Astrocyte of the spinal cord (primary cell): ENCODE results near the gene METRNL.
"Not testable (repeated sequence)": the region's sequence is repeated elsewhere in the genome, so short reads cannot be mapped to it uniquely, and the experiment has no call there.

Source experiments
- DNase-seq: peaks from one replicate; pipeline ENCODE4 v3.0.0; 2011; ENCODE audit warnings: low read depth, low spot score
- H3K4me3 ChIP-seq: 2 replicates; pipeline ENCODE4 v1.5.1; 2011; ENCODE audit warnings: low read depth, mild to moderate bottlenecking, low read length, moderate library complexity
- CTCF ChIP-seq: IDR thresholded peaks from 2 replicates; pipeline ENCODE4 v1.5.1; 2012; ENCODE audit warnings: low read depth, mild to moderate bottlenecking, low read length, inconsistent platforms
- in situ Hi-C: cut with HindIII; loops from 2 replicates; pipeline ENCODE4 v1.10.0; 2017; ENCODE audit warnings: low sequenced_read_pairs

The METRNL gene

GRCh38 chr17:83046448-83047181, 32.8 kb upstream of the METRNL start:
- in situ Hi-C loops, result no loop called here
- no peak overlapping the region for H3K4me3 ChIP-seq
- no peak for DNase-seq
- TF ChIP-seq CTCF, result no peak

- H3K4me3 ChIP-seq, result no peak overlapping the region
- in situ Hi-C loops, result no loop called here
- no peak for TF ChIP-seq CTCF
- DNase-seq, result no peak
Observed at GRCh38 chr17:83047182-83047478, 32.3 kb upstream of the METRNL start.

- in situ Hi-C loops, H3K4me3 ChIP-seq, DNase-seq: not testable (repeated sequence)
Observed at GRCh38 chr17:83047818-83048475, 31.5 kb upstream of the METRNL start.

- in situ Hi-C loops, result no loop called here
- H3K4me3 ChIP-seq, result peak overlapping the region; percentile 59
- DNase-seq, result no peak
- TF ChIP-seq CTCF, result no peak
Observed at GRCh38 chr17:83050651-83051395, 28.6 kb upstream of the METRNL start.

GRCh38 chr17:83051396-83052240, 27.8 kb upstream of the METRNL start:
- in situ Hi-C loops, result no loop called here
- peak; percentile 97 for DNase-seq
- peak overlapping the region; percentile 59 for H3K4me3 ChIP-seq
- no peak for TF ChIP-seq CTCF

GRCh38 chr17:83052241-83052564, 27.2 kb upstream of the METRNL start:
- H3K4me3 ChIP-seq, result peak overlapping the region; percentile 14
- in situ Hi-C loops, result no loop called here
- DNase-seq, result no peak
- no peak for TF ChIP-seq CTCF
